ENCODE data around the gene TMEM98. TPM values are rescaled to one million over a fixed set of nuclear protein-coding genes. Genes with fewer than 3 reads are reported as not detected.
"Not testable (repeated sequence)": the region's sequence is repeated elsewhere in the genome, so short reads cannot be mapped to it uniquely, and the experiment has no call there.

Gene TMEM98
- total RNA-seq, 3 donors from 2014 or later: 56.4 to 175 (median 85.9) TPM

DNA sequence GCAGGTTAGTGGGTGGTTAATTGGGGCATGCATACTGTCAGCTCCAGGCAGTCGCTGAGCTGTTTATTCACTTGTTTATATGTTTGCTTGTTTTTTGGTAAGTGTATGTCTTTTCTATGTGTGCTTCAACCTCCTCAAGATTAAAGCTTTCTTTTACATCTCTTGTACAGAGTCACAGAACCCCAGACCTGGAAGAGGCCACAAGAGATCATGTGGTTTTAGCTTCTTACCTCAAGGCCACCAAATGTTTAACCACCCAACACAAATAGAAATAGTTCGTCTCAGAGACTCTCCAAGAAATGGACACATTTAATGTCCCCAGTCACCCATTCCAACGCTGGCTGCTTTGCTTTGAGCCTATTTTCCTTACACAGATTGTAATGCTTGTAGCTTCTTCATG is 11.8 kb upstream of the TMEM98 start:
- DNase-seq: no peak
- no peak for ATAC-seq
- intact Hi-C loops (cut with DNase I, micrococcal nuclease): no loop called here
- Histone ChIP-seq H3K4me1 (ENCODE audit: low read depth) (peaks cover 24% of the 10 kb centered on the region), H3K4me3 (no peak overlapping the region), H3K36me3 (ENCODE audit: low read depth) (no peaks in the 10 kb centered on the region), H3K9me3 (no peaks in the 10 kb centered on the region)
- TF ChIP-seq, protein P1, sequence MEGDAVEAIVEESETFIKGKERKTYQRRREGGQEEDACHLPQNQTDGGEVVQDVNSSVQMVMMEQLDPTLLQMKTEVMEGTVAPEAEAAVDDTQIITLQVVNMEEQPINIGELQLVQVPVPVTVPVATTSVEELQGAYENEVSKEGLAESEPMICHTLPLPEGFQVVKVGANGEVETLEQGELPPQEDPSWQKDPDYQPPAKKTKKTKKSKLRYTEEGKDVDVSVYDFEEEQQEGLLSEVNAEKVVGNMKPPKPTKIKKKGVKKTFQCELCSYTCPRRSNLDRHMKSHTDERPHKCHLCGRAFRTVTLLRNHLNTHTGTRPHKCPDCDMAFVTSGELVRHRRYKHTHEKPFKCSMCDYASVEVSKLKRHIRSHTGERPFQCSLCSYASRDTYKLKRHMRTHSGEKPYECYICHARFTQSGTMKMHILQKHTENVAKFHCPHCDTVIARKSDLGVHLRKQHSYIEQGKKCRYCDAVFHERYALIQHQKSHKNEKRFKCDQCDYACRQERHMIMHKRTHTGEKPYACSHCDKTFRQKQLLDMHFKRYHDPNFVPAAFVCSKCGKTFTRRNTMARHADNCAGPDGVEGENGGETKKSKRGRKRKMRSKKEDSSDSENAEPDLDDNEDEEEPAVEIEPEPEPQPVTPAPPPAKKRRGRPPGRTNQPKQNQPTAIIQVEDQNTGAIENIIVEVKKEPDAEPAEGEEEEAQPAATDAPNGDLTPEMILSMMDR (IDR thresholded peaks at IDR 0.05): no peak

GRCh38 chr17:32917081-32917480 is 10.9 kb upstream of the TMEM98 start:
- intact Hi-C loops (cut with DNase I, micrococcal nuclease): no loop called here
- H3K36me3 ChIP-seq (ENCODE audit: low read depth): no peaks in the 10 kb centered on the region
- TF ChIP-seq, protein P1 (IDR thresholded peaks at IDR 0.05): no peak
- peaks cover 14% of the 10 kb centered on the region for H3K4me1 ChIP-seq (ENCODE audit: low read depth)
- ATAC-seq: no peak
- no peaks in the 10 kb centered on the region for H3K9me3 ChIP-seq
- no peak overlapping the region for H3K4me3 ChIP-seq
- DNase-seq: no peak

GRCh38 chr17:32917842-32918241 is 10.1 kb upstream of the TMEM98 start:
- TF ChIP-seq, protein P1 (IDR thresholded peaks at IDR 0.05): no peak

DNA sequence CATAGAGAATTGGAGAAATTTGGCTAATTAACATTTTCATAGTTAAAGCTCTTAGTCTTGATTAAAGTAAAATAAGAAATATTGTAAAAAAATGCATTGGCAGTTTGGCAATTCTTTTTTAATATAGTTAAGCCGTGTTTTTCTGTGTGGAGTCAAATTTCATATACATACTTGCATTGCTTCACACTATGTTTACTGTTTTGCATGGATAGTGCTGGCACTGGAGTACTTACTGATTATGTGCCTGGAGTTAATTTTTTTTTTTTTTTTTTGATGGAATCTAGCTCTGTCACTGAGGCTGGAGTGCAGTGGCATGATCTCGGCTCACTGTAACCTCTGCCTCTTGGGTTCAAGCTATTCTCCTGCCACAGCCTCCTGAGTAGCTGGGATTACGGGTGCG is 8.1 kb upstream of the TMEM98 start:
- H3K9me3 ChIP-seq; H3K4me3 ChIP-seq; intact Hi-C loops (cut with DNase I, micrococcal nuclease); DNase-seq; H3K4me1 ChIP-seq (ENCODE audit: low read depth); ATAC-seq; H3K36me3 ChIP-seq (ENCODE audit: low read depth): not testable (repeated sequence)

More at GRCh38 chr17:32917842-32918241, 10.1 kb upstream of the TMEM98 start:
- intact Hi-C loops (cut with DNase I, micrococcal nuclease): no loop called here
- Histone ChIP-seq H3K36me3 (ENCODE audit: low read depth) (no peaks in the 10 kb centered on the region), H3K4me3 (no peak overlapping the region), H3K9me3 (no peaks in the 10 kb centered on the region), H3K4me1 (ENCODE audit: low read depth) (peaks cover 7% of the 10 kb centered on the region)
- no peak for ATAC-seq
- DNase-seq: no peak

DNA sequence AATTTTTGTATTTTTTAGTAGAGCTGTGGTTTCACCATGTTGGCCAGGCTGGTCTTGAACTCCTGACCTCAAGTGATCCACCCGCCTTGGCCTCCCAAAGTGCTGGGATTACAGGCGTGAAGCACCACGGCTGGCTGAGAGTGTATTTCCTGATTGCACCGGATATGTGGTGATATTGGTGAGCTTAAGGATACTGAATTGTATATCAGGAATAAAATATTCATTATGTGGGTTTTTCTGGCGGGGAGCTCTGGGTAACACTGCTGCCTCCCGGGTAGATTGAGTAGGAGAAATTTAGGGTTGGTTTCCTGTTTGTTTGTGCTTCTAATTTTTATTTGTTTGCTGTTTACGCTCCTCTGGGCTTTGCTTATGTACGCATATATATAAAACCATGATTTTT is 7.7 kb upstream of the TMEM98 start:
- no peak for DNase-seq
- H3K4me3 ChIP-seq: no peak overlapping the region

GRCh38 chr17:32921017-32921416 is 6.9 kb upstream of the TMEM98 start:
- DNase-seq: no peak

More for the DNA sequence above, 7.7 kb upstream of the TMEM98 start:
- TF ChIP-seq, protein P1 (IDR thresholded peaks at IDR 0.05): no peak
- intact Hi-C loops (cut with DNase I, micrococcal nuclease): no loop called here
- Histone ChIP-seq H3K9me3 (no peaks in the 10 kb centered on the region), H3K36me3 (ENCODE audit: low read depth) (no peaks in the 10 kb centered on the region), H3K4me1 (ENCODE audit: low read depth) (no peaks in the 10 kb centered on the region)
- no peak for ATAC-seq

GRCh38 chr17:32923905-32924304 is 4.0 kb upstream of the TMEM98 start:
- H3K4me3 ChIP-seq; intact Hi-C loops (cut with DNase I, micrococcal nuclease); ATAC-seq: not testable (repeated sequence)

More at GRCh38 chr17:32921017-32921416, 6.9 kb upstream of the TMEM98 start:
- Histone ChIP-seq H3K4me1 (ENCODE audit: low read depth) (no peaks in the 10 kb centered on the region), H3K36me3 (ENCODE audit: low read depth) (no peaks in the 10 kb centered on the region), H3K9me3 (no peaks in the 10 kb centered on the region), H3K4me3 (no peak overlapping the region)
- TF ChIP-seq, protein P1 (IDR thresholded peaks at IDR 0.05): no peak
- intact Hi-C loops (cut with DNase I, micrococcal nuclease): no loop called here
- no peak for ATAC-seq

More at GRCh38 chr17:32923905-32924304, 4.0 kb upstream of the TMEM98 start:
- not testable (repeated sequence) for H3K36me3 ChIP-seq (ENCODE audit: low read depth); DNase-seq; H3K4me1 ChIP-seq (ENCODE audit: low read depth); H3K9me3 ChIP-seq
